Left forelimb (tissue), 1 donor: ENCODE results near the gene SCFD2.
"Not testable (repeated sequence)": the region's sequence is repeated elsewhere in the genome, so short reads cannot be mapped to it uniquely, and the experiment has no call there.

Experiments
- DNase-seq: peaks from one replicate; pipeline ENCODE4 v3.0.0-alpha.2; 2018; ENCODE audit warnings: low spot score

The SCFD2 gene

GRCh38 chr4:53189011-53189410 is 176.8 kb downstream of the SCFD2 start:
- no peak for DNase-seq

DNA sequence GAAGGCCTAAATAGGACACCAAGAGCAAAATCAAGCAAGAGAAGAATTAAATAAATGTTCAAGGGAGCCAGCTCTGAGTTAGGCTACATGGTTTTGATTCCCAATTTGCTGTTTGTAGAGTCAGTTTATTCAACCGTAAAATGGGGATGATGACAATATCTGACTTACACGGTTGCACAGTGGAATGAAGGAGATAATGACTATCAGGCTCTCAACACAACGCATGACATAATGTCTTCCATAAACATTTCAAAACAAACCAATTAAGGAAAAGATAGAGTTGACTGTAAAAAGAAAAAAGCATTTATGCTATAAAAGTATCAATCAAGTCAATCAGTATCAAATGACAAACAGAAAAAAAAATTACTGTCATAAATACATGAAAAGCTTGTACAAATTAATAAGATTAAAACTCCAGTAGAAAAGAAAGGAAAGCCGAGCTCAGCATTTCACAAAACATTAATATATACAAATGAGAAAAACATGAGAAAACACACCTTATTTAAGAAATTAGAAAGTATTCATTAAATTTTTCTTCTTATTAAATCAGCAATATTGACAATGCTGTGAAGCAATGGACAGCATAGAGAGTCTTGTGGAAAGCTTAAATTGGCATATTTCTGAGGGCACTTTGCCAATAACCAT is 179.0 kb downstream of the SCFD2 start:
- DNase-seq, result no peak

GRCh38 chr4:53185869-53186585 is 179.8 kb downstream of the SCFD2 start:
- DNase-seq, result no peak

- DNase-seq, result no peak
Measured at GRCh38 chr4:53183754-53184153, 182.1 kb downstream of the SCFD2 start.

DNA sequence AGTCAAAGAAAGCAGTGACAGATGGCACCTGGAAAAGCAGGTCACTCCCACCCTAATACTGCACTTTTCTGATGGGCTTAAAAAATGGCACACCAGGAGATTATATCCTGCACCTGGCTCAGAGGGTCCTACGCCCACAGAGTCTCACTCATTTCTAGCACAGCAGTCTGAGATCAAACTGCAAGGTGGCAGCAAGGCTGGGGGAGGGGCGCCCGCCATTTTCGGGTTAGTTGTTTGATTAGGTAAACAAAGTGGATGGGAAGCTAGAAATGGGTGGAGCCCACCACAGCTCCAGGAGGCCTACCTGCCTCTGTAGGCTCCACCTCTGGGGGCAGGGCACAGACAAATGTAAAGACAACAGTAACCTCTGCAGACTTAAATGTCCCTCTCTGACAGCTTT is 188.1 kb downstream of the SCFD2 start:
- not testable (repeated sequence) for DNase-seq

DNA sequence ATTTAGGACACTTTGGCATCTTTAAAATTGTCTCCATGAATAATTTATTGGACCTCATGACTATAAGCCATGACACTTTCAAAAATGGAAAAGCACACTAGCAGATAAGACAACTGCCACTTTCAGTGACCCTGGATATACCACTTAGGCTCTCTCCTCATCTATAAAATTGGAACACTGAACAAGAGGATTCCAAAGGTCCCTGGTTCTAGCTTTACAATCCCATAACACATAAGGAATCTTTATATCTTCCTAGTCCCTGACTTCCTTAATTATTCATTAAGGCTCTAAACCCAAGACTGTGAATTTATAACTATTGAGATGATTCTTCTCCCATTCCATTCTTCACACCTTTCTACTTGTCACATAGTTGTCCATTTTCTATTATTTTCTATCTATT is 190.2 kb downstream of the SCFD2 start:
- no peak for DNase-seq

- DNase-seq, result no peak
Measured at GRCh38 chr4:53174823-53175222, 191.0 kb downstream of the SCFD2 start.

GRCh38 chr4:53173576-53173975 is 192.3 kb downstream of the SCFD2 start:
- DNase-seq, result no peak

- DNase-seq, result no peak
Measured at GRCh38 chr4:53171797-53172196, 194.1 kb downstream of the SCFD2 start.

DNA sequence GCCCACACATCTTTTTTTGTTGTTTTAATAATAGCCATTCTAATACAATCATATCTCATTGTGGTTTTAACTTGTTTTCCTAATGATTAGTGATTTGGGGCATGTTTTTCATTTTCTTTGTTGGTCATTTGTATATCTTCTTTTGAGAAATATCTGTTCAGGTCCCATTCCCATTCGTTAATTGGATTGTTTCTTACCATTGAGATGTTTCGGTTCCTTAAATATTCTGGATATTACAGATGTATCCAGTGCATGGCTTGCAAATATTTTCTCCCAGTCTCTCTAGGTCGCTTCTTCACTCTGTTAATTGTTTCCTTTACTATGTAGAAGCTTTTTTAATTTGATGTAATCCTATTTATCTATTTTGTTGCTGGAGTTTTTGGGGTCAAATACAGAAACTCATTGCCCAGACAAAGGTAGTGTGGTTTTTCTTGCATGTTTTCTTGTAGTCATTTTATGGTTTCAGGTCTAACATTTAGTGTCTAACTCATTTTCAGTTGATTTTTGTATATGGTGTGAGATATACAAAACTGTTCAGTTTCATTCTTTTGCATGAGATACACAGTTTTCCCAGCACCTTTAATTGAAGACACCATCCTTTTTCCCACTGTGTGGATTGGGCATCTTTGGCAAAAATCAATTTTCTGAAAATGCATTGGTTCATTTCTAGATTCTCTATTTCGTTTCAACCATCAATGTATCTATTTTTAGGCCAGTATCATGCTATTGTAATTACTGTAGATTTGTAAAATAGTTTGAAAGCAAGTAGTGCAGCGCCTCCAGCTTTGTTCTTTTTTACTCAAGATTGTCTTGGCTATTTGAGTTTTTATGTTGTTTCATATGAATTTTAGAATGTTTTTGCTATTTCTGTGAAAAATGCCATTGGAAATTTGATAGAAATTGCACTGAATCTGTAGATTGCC is 195.9 kb downstream of the SCFD2 start:
- DNase-seq, result no peak

DNA sequence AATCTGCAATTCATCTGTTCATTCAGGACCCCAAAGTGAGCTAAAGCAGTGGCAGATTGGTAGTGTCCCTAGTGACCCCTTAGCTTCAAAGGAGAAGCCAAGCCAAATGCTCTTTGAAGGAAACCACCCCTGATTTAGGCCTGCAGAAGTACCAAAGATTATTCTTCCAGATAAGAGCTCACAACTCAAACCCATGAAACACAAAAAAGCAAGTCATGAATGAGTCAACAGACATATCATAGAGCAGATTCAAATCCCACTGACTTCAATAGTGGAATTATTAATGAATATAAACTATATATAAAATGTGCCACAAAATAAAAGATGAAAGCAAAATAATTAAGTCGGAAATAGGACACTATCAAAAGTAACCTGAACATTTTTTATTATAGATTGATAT is 197.6 kb downstream of the SCFD2 start:
- no peak for DNase-seq

DNA sequence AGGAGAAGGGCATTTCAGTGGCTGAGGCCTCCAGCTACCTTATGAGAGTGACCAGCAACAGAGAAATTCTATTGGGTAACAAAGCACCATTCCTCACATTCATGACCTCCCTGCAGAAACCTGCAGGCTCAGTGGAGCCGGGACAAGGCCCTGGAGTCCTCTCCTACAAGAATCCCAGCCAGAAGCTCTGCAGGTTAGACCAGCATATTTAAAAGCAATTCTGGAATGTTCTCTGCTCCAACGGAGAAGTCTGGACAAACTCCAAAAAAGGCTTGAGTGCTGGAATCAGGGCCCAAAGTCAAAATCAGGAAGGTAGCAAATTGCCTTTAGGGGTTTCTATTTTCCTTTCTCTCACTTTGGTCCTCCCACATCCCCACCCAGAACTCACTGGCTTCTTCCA is 202.9 kb downstream of the SCFD2 start:
- DNase-seq, result no peak

DNA sequence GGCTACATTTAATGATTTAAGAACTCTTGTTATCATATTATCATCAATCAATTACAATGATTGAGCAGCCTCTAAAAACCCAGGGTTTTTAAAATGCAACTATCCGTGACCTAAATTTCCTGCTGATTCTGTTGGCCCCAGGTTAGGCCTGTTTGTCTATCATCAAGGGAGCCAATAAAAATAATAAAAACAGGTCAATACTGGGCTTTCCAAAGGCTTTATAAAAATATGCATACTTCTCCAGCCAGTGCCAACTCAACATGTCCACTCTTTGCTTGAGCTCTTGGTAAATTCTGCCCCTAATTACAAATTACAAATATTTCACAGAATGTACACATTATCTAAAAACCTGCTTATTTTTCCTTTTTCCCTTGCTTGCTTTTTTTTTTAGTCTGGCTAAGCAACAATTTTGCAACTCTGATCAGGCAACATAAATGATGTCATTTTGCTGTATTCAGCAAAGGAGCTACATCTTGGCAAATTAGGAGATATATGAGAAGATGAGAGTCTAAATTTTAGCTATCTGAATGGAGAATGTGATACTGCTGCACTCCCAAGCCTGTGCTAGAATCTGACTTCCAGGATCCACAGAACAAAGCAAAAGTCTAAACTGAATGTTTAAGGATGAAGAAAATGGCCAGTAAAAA is 204.0 kb downstream of the SCFD2 start:
- DNase-seq, result no peak

GRCh38 chr4:53161051-53161786 is 204.6 kb downstream of the SCFD2 start:
- no peak for DNase-seq

- DNase-seq, result no peak
Measured at GRCh38 chr4:53156896-53157295, 209.0 kb downstream of the SCFD2 start.

DNA sequence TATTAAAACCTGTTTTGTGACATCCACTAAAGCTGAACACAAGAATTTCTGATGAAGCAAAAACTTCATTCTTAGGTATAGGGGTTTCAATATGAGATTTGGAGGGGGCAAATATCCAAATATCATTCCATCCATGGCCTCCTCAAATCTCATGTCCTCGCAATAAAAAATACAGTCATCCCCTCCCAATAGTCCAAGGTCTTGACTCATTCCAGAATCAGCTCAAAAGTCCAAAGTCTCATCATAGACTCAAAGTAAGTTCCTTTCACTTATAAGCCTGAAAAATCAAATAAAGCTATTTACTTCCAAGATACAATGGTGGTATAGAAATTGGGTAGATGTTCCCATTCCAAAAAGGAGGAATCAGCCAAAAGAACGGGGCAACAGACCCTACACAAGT is 213.4 kb downstream of the SCFD2 start:
- no peak for DNase-seq

DNA sequence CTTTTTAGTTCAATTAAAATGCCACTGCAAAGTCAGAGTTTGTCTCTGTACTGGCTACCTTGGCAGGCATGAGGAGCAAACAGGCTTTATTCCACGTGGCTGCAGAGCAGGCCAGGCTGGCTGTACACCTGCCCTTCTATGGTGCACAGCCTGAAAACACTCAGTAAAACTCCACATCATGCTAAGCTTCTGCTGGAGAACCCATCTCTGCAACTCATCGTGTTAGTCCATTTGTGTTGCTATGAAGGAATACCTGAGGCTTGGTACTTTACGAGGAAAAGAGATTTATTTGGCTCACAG is 214.4 kb downstream of the SCFD2 start:
- DNase-seq, result no peak

DNA sequence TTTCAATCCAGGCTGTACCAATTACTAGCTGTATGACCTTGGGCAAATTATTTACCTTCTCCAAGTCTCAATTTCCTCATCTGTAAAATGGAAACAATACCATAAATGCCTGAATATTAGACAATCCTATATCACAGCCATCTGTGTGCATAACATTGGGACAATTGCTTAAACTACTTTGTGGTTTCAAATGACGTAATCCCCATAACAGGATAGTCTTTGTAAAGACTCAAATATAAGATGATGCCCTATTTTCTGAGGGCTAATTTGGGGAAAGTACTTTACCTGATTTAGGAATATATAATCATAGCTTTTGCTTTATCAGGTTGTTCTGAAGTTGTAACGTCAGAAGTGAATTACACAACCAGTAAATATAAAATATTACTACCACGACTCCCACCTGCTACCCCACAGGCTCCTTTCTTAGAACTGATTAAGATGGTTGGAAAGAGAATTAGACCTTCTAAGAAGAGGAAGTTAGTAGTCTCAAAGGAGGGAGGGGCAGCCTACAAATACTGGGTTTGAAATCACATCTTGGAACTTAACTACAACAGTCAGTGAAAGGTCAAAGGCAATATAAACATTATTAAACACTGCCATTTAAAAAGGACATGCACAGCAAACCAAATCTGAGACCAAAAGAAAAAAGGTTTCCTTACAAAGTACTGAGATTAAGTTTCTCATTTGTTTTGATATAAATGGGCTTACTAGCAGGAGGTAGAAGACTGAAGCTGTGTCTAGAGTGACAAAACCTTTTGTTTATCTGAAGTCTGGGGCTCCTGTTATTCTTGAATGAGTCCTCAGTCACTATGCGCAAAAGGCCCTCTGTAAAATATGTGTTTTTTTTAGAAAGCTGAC is 215.0 kb downstream of the SCFD2 start:
- no peak for DNase-seq

DNA sequence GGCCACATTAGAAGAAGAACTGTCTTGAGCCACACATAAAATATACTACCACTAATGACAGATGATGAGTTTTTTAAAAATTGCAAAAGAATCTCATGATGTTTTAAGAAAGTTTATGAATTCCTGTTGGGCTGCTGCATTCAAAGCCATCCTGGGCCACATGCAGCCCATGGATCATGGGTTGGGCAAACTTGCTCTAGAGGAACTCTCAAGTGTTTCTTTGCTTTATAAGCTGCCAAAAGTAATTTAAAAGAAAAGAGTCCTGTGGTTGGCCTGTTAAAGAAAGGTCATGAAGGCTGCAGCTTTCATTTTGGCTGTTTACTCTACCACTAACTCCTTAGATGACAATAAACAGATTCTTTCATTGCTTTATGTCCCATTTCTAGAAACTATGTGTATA is 218.2 kb downstream of the SCFD2 start:
- DNase-seq, result no peak

DNA sequence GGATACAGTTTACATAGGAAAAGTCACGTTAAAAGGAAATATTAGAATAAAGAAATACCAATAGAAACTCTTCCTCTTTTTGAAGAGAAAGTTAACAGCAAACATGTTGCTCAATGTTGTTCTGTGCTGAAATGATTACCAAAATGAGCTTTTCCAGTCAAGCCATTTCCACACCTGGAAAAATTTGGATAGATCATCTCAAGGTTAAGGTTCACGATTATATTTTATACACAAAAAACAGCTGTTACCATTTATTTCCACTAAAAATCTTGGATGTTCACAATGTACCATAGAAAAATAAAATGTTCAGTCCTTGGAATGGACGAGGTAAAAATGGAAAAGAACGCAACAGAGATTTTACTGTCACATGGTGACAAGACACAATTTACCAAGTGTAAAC is 218.7 kb downstream of the SCFD2 start:
- no peak for DNase-seq

DNA sequence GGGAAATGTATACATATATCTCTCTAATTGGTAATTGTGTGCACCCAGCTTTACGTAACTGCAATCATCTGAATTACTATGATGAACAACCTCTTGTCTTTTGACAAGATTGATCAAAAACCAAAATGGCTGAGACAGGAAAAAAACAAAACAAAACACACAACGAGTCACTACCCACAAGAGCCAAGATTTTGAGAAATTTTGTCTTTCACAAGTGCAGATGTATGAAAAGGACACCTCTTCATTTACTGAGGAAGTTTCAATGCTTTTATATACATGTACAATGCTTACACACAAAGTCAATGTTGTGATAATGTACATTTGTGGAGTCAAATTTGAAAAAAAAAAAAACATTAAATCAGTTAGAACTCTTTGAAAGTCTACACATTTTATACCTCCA is 224.6 kb downstream of the SCFD2 start:
- no peak for DNase-seq
